PC-9 (cell line): ENCODE results near the gene E2F1. TPM values are rescaled to one million over a fixed set of nuclear protein-coding genes. Genes with fewer than 3 reads are reported as not detected.
A peak's percentile ranks its signal among the peaks of the same experiment; 100 is the strongest.

ENCODE experiments used
- BruUV-seq: library from RNA; stranded (reverse); fragments of 400-500 nt; replicated peaks from 2 replicates; lab custom pipeline; 2021; lab: Mats Ljungman, UMichigan
- CTCF ChIA-PET: fragments of 300-600 bp; sonication (Branson Sonifier 250); formaldehyde crosslinking; loops from one replicate; lab custom pipeline; 2022; ENCODE audit warnings: antibody characterized with exemption; lab: Charles Lee
- POLR2A ChIA-PET: fragments of 300-600 bp; sonication (Branson Sonifier 250); formaldehyde crosslinking; loops from one replicate; lab custom pipeline; 2022; ENCODE audit warnings: antibody characterized with exemption; ENCODE audit not compliant: unreplicated experiment; lab: Charles Lee
- DNase-seq, 2 experiments: peaks; one replicate each; pipeline versions ENCODE4 v3.0.0 to v3.0.0-alpha.2; 2015 to 2022; ENCODE audit warnings: mixed read lengths in 1 of 2
- H2AFZ ChIP-seq: fragments of 200-600 bp; sonication (generic); 2 replicates; pipeline ENCODE4 v1.8.1; 2017; ENCODE audit warnings: antibody characterized with exemption
- H3F3A ChIP-seq: fragments of 200-600 bp; sonication (generic); 2 replicates; pipeline ENCODE4 v1.8.1; 2017; ENCODE audit warnings: antibody characterized with exemption, mild to moderate bottlenecking, low read depth; ENCODE audit not compliant: insufficient read depth
- H3K27ac ChIP-seq: fragments of 200-600 bp; sonication (generic); 2 replicates; pipeline ENCODE4 v1.6.1; 2016; ENCODE audit warnings: mixed run types
- H3K27me3 ChIP-seq: fragments of 200-600 bp; sonication (generic); 2 replicates; pipeline ENCODE4 v1.6.1; 2016; ENCODE audit warnings: low read depth, mixed run types; ENCODE audit not compliant: insufficient read depth
- H3K36me3 ChIP-seq: fragments of 200-600 bp; sonication (generic); 2 replicates; pipeline ENCODE4 v1.6.1; 2016; ENCODE audit warnings: low read depth, mixed run types
- H3K4me1 ChIP-seq: fragments of 200-600 bp; sonication (generic); replicated peaks from 2 replicates; pipeline ENCODE4 v1.6.1; 2016; ENCODE audit warnings: mixed run types; ENCODE audit not compliant: insufficient read depth
- H3K4me2 ChIP-seq: fragments of 200-600 bp; sonication (generic); 2 replicates; pipeline ENCODE4 v1.6.1; 2017; ENCODE audit warnings: mixed run types
- H3K4me3 ChIP-seq: fragments of 200-600 bp; sonication (generic); 2 replicates; pipeline ENCODE4 v1.6.1; 2016; ENCODE audit warnings: mixed run types
- H3K79me2 ChIP-seq: fragments of 200-600 bp; sonication (generic); 2 replicates; pipeline ENCODE4 v1.6.1; 2017; ENCODE audit warnings: low read depth, mixed run types
- H3K9me2 ChIP-seq: fragments of 200-600 bp; sonication (generic); 2 replicates; pipeline ENCODE4 v1.8.1; 2017; ENCODE audit warnings: mild to moderate bottlenecking; ENCODE audit not compliant: insufficient read depth
- H3K9me3 ChIP-seq: fragments of 200-600 bp; sonication (generic); 2 replicates; pipeline ENCODE4 v1.8.1; 2016; ENCODE audit warnings: low read depth; ENCODE audit not compliant: insufficient read depth
- H4K20me1 ChIP-seq: fragments of 200-600 bp; sonication (generic); 2 replicates; pipeline ENCODE4 v1.8.1; 2017; ENCODE audit not compliant: insufficient read depth
- EZH2 ChIP-seq: fragments of 200-600 bp; sonication (generic); IDR thresholded peaks from 2 replicates; pipeline ENCODE4 v1.8.0; 2017; ENCODE audit warnings: antibody characterized with exemption, low read depth
- intact Hi-C: fragments of 100-400 bp; cut with micrococcal nuclease; formaldehyde crosslinking; loops from one replicate; pipeline ENCODE4 v1.10.0; 2022; ENCODE audit not compliant: unreplicated experiment
- total RNA-seq: library from RNA; stranded (reverse); gene quantifications from 2 replicates; pipeline ENCODE4 v1.2.3, GENCODE V29; 2021
- TF ChIP-seq, protein P1 (sequence below): fragments of 200-600 bp; sonication (generic); conservative IDR thresholded peaks from 2 replicates; pipeline ENCODE4 v1.6.1; 2017; ENCODE audit warnings: mixed run types, antibody characterized with exemption, mild to moderate bottlenecking, moderate library complexity

The E2F1 gene
- total RNA-seq, 1 experiment from 2014 or later: 31.5 TPM

DNA sequence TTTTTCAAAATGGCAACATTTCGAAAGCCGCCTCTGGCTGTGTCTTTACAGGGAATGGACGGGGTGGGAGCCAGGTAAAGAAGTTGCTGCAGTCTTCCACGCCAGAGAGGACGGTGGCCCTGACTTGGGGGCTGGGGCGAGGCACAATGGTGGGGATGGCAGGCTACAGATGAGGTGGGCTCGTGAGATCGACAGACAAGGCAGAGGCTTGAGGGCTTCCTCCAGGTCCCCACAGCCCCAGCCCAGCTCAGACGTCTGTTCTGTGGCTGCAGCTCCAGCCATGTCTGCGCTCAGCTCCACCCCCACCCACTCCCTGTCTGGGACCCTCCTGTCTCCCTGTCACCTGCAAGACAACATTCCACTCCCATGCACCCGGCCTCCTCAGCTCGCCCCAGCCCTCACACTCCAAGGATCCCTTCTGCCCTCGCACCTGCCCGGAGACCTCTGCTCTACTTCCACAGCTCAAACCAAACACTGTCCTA, 31.5 kb downstream of the E2F1 start:
- Histone ChIP-seq H3K79me2 (no peaks in the 10 kb centered on the region), H3F3A (peaks cover 32% of the 10 kb centered on the region), H3K9me3 (no peaks in the 10 kb centered on the region), H2AFZ (no peak overlapping the region), H4K20me1 (no peaks in the 10 kb centered on the region), H3K27me3 (no peaks in the 10 kb centered on the region), H3K27ac (no peak overlapping the region), H3K36me3 (no peaks in the 10 kb centered on the region), H3K4me3 (no peak overlapping the region), H3K9me2 (no peaks in the 10 kb centered on the region), H3K4me2 (peak overlapping the region; percentile 38; the same call in 1 of the 2 replicates), H3K4me1 (peaks cover 48% of the 10 kb centered on the region)
- intact Hi-C loops: loop anchor here (5.0 kb wide), 1 partner anchor 252 kb away; the partner anchor contains the start of gene CDK5RAP1
- POLR2A ChIA-PET: interaction anchor here (1.6 kb wide), 1 partner anchor 12 kb away, joined by 10 read pairs; the partner anchor contains the start of gene ACTL10
- peak in 1 of 2 experiments; percentile 17 for DNase-seq
- TF ChIP-seq, protein P1, sequence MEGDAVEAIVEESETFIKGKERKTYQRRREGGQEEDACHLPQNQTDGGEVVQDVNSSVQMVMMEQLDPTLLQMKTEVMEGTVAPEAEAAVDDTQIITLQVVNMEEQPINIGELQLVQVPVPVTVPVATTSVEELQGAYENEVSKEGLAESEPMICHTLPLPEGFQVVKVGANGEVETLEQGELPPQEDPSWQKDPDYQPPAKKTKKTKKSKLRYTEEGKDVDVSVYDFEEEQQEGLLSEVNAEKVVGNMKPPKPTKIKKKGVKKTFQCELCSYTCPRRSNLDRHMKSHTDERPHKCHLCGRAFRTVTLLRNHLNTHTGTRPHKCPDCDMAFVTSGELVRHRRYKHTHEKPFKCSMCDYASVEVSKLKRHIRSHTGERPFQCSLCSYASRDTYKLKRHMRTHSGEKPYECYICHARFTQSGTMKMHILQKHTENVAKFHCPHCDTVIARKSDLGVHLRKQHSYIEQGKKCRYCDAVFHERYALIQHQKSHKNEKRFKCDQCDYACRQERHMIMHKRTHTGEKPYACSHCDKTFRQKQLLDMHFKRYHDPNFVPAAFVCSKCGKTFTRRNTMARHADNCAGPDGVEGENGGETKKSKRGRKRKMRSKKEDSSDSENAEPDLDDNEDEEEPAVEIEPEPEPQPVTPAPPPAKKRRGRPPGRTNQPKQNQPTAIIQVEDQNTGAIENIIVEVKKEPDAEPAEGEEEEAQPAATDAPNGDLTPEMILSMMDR: no peak
- no peak for TF ChIP-seq EZH2
- BruUV-seq: no TSS peak
- CTCF ChIA-PET: no interaction called here

DNA sequence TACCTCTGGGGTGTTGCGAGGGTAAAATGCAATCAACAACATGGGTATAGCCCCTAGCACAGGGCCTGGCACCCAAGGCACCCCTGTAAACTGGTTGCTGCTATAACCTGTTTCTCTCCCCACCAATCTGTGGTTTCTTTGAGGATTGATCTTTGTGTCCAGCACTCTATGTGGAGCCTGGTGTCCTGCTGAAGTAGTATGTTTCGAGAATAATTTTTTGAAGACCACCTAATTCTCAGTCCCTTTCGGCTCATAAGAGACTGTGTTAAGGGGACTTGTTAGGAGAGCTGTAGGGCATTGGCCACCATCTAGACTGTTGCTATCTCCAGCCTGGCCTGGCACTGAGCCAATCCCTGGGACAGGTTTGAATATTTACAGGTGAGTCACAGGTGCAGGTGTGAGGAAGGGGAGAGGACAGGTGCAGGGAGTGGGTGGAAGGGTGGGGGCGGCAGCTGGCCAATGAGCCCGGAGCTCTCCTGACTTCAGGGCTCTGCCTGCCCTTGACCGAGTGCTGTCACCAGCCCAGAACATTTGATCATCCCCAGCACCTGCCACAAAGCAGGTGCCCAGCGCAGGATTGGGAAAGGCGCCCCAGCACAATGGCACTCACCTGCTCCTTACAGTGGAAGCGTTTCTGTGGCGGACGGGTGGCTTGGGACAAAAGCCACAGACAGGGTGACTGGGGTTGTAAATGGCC, 32.1 kb downstream of the E2F1 start:
- DNase-seq: peak; percentile 81 to 88
- intact Hi-C loops: loop anchor here (5.0 kb wide), 1 partner anchor 252 kb away; the partner anchor contains the start of gene CDK5RAP1
- H3K4me1 ChIP-seq: peaks cover 48% of the 10 kb centered on the region
- no peak overlapping the region for H3K4me3 ChIP-seq
- no peaks in the 10 kb centered on the region for H3K36me3 ChIP-seq
- no TSS peak for BruUV-seq
- H3F3A ChIP-seq: peaks cover 32% of the 10 kb centered on the region
- peak overlapping the region; percentile 38 for H3K4me2 ChIP-seq
- TF ChIP-seq, protein P1: no peak
- TF ChIP-seq EZH2: no peak
- H3K9me2 ChIP-seq: no peaks in the 10 kb centered on the region
- no peak overlapping the region for H3K27ac ChIP-seq
- ChIA-PET POLR2A (interaction anchor here (0.6 to 1.6 kb wide), 2 partner anchors 12 to 136 kb away, joined by 4 to 10 read pairs; partner anchors contain the start of gene ACTL10), CTCF (no interaction called here)
- H2AFZ ChIP-seq: no peak overlapping the region
- no peaks in the 10 kb centered on the region for H4K20me1 ChIP-seq
- H3K27me3 ChIP-seq: no peaks in the 10 kb centered on the region
- no peaks in the 10 kb centered on the region for H3K79me2 ChIP-seq
- H3K9me3 ChIP-seq: no peaks in the 10 kb centered on the region

DNA sequence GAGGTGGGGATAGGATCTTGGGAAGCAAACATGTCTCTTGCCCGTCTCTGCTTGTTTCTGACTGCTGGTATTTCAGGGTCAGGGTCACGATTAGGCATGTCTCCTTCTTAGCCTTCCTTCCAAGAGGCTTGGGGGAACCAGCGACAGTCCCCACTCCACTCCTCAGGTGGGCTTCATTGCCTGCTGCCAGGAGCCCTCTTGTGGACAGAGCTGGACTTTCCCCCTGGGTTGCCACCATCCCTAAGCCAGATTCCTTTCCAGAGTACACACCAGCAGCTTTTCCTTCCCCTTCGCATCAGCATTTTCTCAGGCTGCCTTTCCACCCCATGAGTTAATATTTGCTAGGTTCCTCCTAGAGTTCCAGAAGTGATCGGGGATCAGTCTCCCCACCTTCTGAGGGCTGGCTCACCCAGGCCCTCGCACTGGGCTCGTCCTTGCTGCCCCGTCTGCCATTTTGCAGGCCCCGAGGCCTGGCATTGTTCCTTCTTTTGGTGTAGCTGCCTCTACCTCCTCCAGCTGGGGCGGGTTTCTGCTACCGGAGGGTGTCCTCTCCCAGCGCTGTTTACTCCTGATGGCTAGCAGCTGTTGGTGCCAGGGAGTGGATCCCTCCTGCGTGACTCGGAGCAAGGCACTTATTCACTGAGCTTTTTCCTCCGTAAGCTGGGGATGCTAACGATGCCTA, 32.8 kb downstream of the E2F1 start:
- H3K4me1 ChIP-seq: peaks cover 48% of the 10 kb centered on the region
- no peaks in the 10 kb centered on the region for H4K20me1 ChIP-seq
- ChIA-PET CTCF (interaction anchor here (0.6 kb wide), 1 partner anchor 121 kb away, joined by 3 read pairs; no protein-coding TSS in a partner anchor), POLR2A (interaction anchor here (0.5 to 1.6 kb wide), 4 partner anchors 11 to 486 kb away, joined by 3 to 10 read pairs (median 4); partner anchors contain the start of gene ACTL10)
- H3F3A ChIP-seq: peaks cover 32% of the 10 kb centered on the region
- DNase-seq: peak in 1 of 2 experiments; percentile 60
- H3K9me3 ChIP-seq: no peaks in the 10 kb centered on the region
- no peaks in the 10 kb centered on the region for H3K27me3 ChIP-seq
- no TSS peak for BruUV-seq
- intact Hi-C loops: loop anchor here (5.0 kb wide), 1 partner anchor 251 kb away; the partner anchor contains the start of gene CDK5RAP1
- no peaks in the 10 kb centered on the region for H3K36me3 ChIP-seq
- no peak overlapping the region for H3K27ac ChIP-seq
- TF ChIP-seq EZH2: no peak
- TF ChIP-seq, protein P1: peak; percentile 77
- peak overlapping the region; percentile 38; the same call in 1 of the 2 replicates for H3K4me2 ChIP-seq
- H3K79me2 ChIP-seq: no peaks in the 10 kb centered on the region
- H3K4me3 ChIP-seq: no peak overlapping the region
- H2AFZ ChIP-seq: no peak overlapping the region
- H3K9me2 ChIP-seq: no peaks in the 10 kb centered on the region
